Measurements from ENCODE around the gene NFIB.

The NFIB gene

GRCh38 chr9:14148501-14149103, 165.3 kb downstream of the NFIB start:
- no peak for DNase-seq (ENCODE audit: low read depth)
- TF ChIP-seq CTCF (IDR thresholded peaks at IDR 0.05; ENCODE audit: low read depth, low read length, missing control alignments) = no peak
- in situ Hi-C loops (cut with HindIII; ENCODE audit: low sequenced_read_pairs) = no loop called here
- no peak overlapping the region for H3K4me3 ChIP-seq (ENCODE audit: low read depth, low read length)

GRCh38 chr9:14147738-14148137, 166.2 kb downstream of the NFIB start:
- in situ Hi-C loops (cut with HindIII; ENCODE audit: low sequenced_read_pairs) = no loop called here
- TF ChIP-seq CTCF (IDR thresholded peaks at IDR 0.05; ENCODE audit: low read depth, low read length, missing control alignments) = no peak
- H3K4me3 ChIP-seq (ENCODE audit: low read depth, low read length) = no peak overlapping the region
- DNase-seq (ENCODE audit: low read depth) = no peak

GRCh38 chr9:14146201-14146874, 167.6 kb downstream of the NFIB start:
- in situ Hi-C loops (cut with HindIII; ENCODE audit: low sequenced_read_pairs) = no loop called here
- H3K4me3 ChIP-seq (ENCODE audit: low read depth, low read length) = no peak overlapping the region
- TF ChIP-seq CTCF (IDR thresholded peaks at IDR 0.05; ENCODE audit: low read depth, low read length, missing control alignments) = no peak
- peak; percentile 29 for DNase-seq (ENCODE audit: low read depth)

- H3K4me3 ChIP-seq (ENCODE audit: low read depth, low read length) = no peak overlapping the region
These were observed 169.7 kb downstream of the NFIB start for GRCh38 chr9:14144215-14144614.

GRCh38 chr9:14141699-14142098, 172.2 kb downstream of the NFIB start:
- H3K4me3 ChIP-seq (ENCODE audit: low read depth, low read length) = no peak overlapping the region
- TF ChIP-seq CTCF (IDR thresholded peaks at IDR 0.05; ENCODE audit: low read depth, low read length, missing control alignments) = no peak
- no peak for DNase-seq (ENCODE audit: low read depth)
- in situ Hi-C loops (cut with HindIII; ENCODE audit: low sequenced_read_pairs) = no loop called here

More at GRCh38 chr9:14144215-14144614, 169.7 kb downstream of the NFIB start:
- TF ChIP-seq CTCF (IDR thresholded peaks at IDR 0.05; ENCODE audit: low read depth, low read length, missing control alignments) = no peak
- no peak for DNase-seq (ENCODE audit: low read depth)
- in situ Hi-C loops (cut with HindIII; ENCODE audit: low sequenced_read_pairs) = no loop called here

- in situ Hi-C loops (cut with HindIII; ENCODE audit: low sequenced_read_pairs) = no loop called here
- TF ChIP-seq CTCF (IDR thresholded peaks at IDR 0.05; ENCODE audit: low read depth, low read length, missing control alignments) = no peak
- no peak for DNase-seq (ENCODE audit: low read depth)
- H3K4me3 ChIP-seq (ENCODE audit: low read depth, low read length) = no peak overlapping the region
These were observed 173.7 kb downstream of the NFIB start for GRCh38 chr9:14140096-14140697.

All from astrocyte of the cerebellum (primary cell).